MCF 10A (cell line): Measurements from ENCODE around the gene FAM3C. TPM values are rescaled to one million over a fixed set of nuclear protein-coding genes. Genes with fewer than 3 reads are reported as not detected.

Source experiments
- BruUV-seq: library from RNA; stranded (reverse); fragments of 400-500 nt; replicated peaks from 2 replicates; lab custom pipeline; 2021; lab: Mats Ljungman, UMichigan
- CTCF ChIA-PET: fragments of 300-600 bp; sonication (Branson Sonifier 250); formaldehyde crosslinking; extraction: SDS; loops from one replicate; lab custom pipeline; 2021; ENCODE audit warnings: antibody characterized with exemption, inconsistent platforms; lab: Yijun Ruan, JAX
- POLR2A ChIA-PET: fragments of 300-600, 350-650 bp; sonication (Branson Sonifier 250); formaldehyde crosslinking; extraction: SDS; loops from one replicate; lab custom pipeline; 2020; ENCODE audit warnings: antibody characterized with exemption, inconsistent platforms; lab: Yijun Ruan, JAX
- DNase-seq: peaks from one replicate; pipeline ENCODE4 v3.0.0-alpha.2; 2018; ENCODE audit not compliant: unreplicated experiment
- H3K27ac Mint-ChIP-seq: one replicate; pipeline ENCODE4 v1.8.0; 2022; ENCODE audit warnings: mild to moderate bottlenecking, low read depth, mixed read lengths; ENCODE audit not compliant: unreplicated experiment
- H3K27me3 Mint-ChIP-seq: one replicate; pipeline ENCODE4 v1.8.0; 2022; ENCODE audit warnings: mixed read lengths; ENCODE audit not compliant: insufficient read depth, unreplicated experiment
- H3K36me3 Mint-ChIP-seq: one replicate; pipeline ENCODE4 v1.8.0; 2022; ENCODE audit warnings: mild to moderate bottlenecking, moderate library complexity, mixed read lengths; ENCODE audit not compliant: insufficient read depth, unreplicated experiment
- H3K4me1 Mint-ChIP-seq: one replicate; pipeline ENCODE4 v1.8.0; 2022; ENCODE audit warnings: mixed read lengths; ENCODE audit not compliant: insufficient read depth, unreplicated experiment
- H3K4me3 Mint-ChIP-seq: one replicate; pipeline ENCODE4 v1.8.0; 2022; ENCODE audit warnings: mild to moderate bottlenecking, moderate library complexity, mixed read lengths; ENCODE audit not compliant: unreplicated experiment
- H3K9me3 Mint-ChIP-seq: one replicate; pipeline ENCODE4 v1.8.0; 2022; ENCODE audit warnings: mixed read lengths; ENCODE audit not compliant: unreplicated experiment
- intact Hi-C: fragments of 100-400 bp; cut with micrococcal nuclease; formaldehyde crosslinking; loops from 2 replicates; pipeline ENCODE4 v1.14.1; 2022
- total RNA-seq: library from RNA; stranded (reverse); gene quantifications from 2 replicates; pipeline ENCODE4 v1.2.3, GENCODE V29; 2022
- TF ChIP-seq, protein P1 (sequence below): fragments of 200-600 bp; IDR thresholded peaks from one replicate; pipeline ENCODE4 v1.8.0; 2022; ENCODE audit warnings: antibody characterized with exemption, mild to moderate bottlenecking; ENCODE audit not compliant: unreplicated experiment

The FAM3C gene
- total RNA-seq, 1 experiment from 2014 or later, result 56.5 TPM

- Mint-ChIP-seq H3K9me3 (no peaks in the 10 kb centered on the region), H3K4me1 (no peaks in the 10 kb centered on the region), H3K4me3 (no peak overlapping the region), H3K36me3 (no peaks in the 10 kb centered on the region), H3K27ac (no peak overlapping the region), H3K27me3 (no peaks in the 10 kb centered on the region)
- no TSS peak for BruUV-seq
- ChIA-PET CTCF (no interaction called here), POLR2A (no interaction called here)
- TF ChIP-seq, protein P1, sequence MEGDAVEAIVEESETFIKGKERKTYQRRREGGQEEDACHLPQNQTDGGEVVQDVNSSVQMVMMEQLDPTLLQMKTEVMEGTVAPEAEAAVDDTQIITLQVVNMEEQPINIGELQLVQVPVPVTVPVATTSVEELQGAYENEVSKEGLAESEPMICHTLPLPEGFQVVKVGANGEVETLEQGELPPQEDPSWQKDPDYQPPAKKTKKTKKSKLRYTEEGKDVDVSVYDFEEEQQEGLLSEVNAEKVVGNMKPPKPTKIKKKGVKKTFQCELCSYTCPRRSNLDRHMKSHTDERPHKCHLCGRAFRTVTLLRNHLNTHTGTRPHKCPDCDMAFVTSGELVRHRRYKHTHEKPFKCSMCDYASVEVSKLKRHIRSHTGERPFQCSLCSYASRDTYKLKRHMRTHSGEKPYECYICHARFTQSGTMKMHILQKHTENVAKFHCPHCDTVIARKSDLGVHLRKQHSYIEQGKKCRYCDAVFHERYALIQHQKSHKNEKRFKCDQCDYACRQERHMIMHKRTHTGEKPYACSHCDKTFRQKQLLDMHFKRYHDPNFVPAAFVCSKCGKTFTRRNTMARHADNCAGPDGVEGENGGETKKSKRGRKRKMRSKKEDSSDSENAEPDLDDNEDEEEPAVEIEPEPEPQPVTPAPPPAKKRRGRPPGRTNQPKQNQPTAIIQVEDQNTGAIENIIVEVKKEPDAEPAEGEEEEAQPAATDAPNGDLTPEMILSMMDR, result no peak
- intact Hi-C loops, result no loop called here
- DNase-seq, result no peak
These were observed 35.9 kb upstream of the FAM3C start for GRCh38 chr7:121431996-121432395.

- Mint-ChIP-seq H3K4me1 (no peaks in the 10 kb centered on the region), H3K27ac (no peak overlapping the region), H3K27me3 (no peaks in the 10 kb centered on the region), H3K4me3 (no peak overlapping the region), H3K9me3 (no peaks in the 10 kb centered on the region), H3K36me3 (no peaks in the 10 kb centered on the region)
- ChIA-PET POLR2A (no interaction called here), CTCF (no interaction called here)
- intact Hi-C loops, result no loop called here
- TF ChIP-seq, protein P1, result no peak
- DNase-seq, result no peak
- BruUV-seq, result no TSS peak
These were observed 35.4 kb upstream of the FAM3C start for GRCh38 chr7:121431389-121431995.

DNA sequence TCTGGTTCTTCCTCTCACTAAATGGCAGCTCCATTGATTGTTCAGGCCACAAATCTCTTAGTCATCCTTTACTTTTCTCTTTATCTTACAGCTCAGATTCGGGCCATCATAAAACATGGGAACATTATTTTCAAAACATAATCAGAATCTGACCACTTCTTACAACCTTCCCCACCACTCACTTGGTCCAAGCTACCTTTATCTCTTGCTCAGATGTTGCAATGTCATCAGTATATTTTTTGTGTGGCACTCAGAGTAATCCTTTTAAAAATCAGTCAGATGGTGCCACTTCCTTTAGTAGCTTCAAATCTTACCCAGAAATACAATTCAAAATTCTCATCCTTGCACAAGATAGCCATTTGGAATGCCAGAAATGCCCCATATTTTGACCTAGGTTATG, 34.5 kb upstream of the FAM3C start:
- Mint-ChIP-seq H3K36me3 (no peaks in the 10 kb centered on the region), H3K27me3 (no peaks in the 10 kb centered on the region), H3K27ac (no peak overlapping the region), H3K9me3 (no peaks in the 10 kb centered on the region), H3K4me3 (no peak overlapping the region), H3K4me1 (no peaks in the 10 kb centered on the region)
- intact Hi-C loops, result no loop called here
- ChIA-PET POLR2A (interaction anchor here (0.7 kb wide), 1 partner anchor 56 kb away, joined by 3 read pairs; no protein-coding TSS in a partner anchor), CTCF (interaction anchor here (0.6 to 1.3 kb wide), 2 partner anchors 12 to 34 kb away, joined by 3 read pairs; no protein-coding TSS in a partner anchor)
- no TSS peak for BruUV-seq
- TF ChIP-seq, protein P1, result no peak
- no peak for DNase-seq

DNA sequence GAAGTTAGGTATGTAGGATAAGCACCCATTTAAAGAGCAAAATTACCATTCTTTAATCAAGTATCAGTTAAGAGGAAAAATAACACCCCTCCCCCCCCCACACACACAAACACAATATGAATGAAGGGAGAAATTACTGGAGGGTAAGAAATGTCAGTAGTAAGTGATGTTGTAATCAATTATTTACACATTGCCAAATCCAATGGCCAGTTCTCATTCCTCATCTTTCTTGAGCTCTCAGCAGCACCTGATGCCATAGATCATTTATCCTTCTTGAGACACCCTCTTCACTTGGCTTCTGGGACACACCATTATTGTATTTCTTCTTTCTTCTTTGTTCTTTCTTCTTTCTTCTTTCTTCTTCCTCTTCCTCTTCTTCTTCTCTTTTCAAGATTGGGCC, 33.7 kb upstream of the FAM3C start:
- Mint-ChIP-seq H3K4me1 (no peaks in the 10 kb centered on the region), H3K4me3 (no peak overlapping the region), H3K27ac (no peak overlapping the region), H3K36me3 (no peaks in the 10 kb centered on the region), H3K27me3 (no peaks in the 10 kb centered on the region), H3K9me3 (no peaks in the 10 kb centered on the region)
- no TSS peak for BruUV-seq
- intact Hi-C loops, result no loop called here
- CTCF ChIA-PET, result interaction anchor here (1.3 kb wide), 1 partner anchor 33 kb away, joined by 3 read pairs; no protein-coding TSS in a partner anchor
- POLR2A ChIA-PET, result interaction anchor here (0.7 kb wide), 1 partner anchor 56 kb away, joined by 3 read pairs; no protein-coding TSS in a partner anchor
- DNase-seq, result no peak
- TF ChIP-seq, protein P1, result no peak
